Measurements from ENCODE around the gene CEP162. TPM values are rescaled to one million over a fixed set of nuclear protein-coding genes. Genes with fewer than 3 reads are reported as not detected.
"Not testable (repeated sequence)": the region's sequence is repeated elsewhere in the genome, so short reads cannot be mapped to it uniquely, and the experiment has no call there.

Gene CEP162
- total and polyA plus RNA-seq, 12 donors, result 2.1 to 5.6 (median 3.8) TPM

DNA sequence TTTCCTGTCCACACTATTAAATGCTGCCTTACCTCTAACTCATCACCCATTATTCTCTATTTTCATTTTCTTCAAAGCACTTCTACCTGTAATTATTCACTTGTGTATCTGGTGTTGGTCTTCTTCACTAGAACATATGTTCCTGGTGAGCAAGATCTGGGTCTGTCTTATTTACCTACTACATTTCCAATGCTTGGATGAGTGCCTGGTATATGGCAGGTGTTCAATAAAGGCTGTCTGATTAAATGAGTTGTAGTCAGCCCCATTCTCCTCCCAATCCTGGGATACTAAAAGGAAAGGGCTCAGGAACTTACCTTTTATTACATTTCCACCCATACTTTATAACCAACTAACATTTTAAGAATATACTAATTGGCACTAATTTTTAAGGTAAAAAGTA, 61.0 kb downstream of the CEP162 start:
- no peak for DNase-seq
- no peak for ATAC-seq
- intact Hi-C loops (cut with DNase I), result no loop called here
- H3K27me3 ChIP-seq, result no peaks in the 10 kb centered on the region
- H3K27ac ChIP-seq, result no peak overlapping the region
- H3K9me3 ChIP-seq, result peaks cover 0 to 3% (median 0%) of the 10 kb centered on the region in 11 donors
- H3K36me3 ChIP-seq, result peaks cover 0 to 59% (median 0%) of the 10 kb centered on the region in 9 donors
- H3K4me3 ChIP-seq, result no peak overlapping the region
- H3K4me1 ChIP-seq, result peaks cover 0 to 10% (median 0%) of the 10 kb centered on the region in 9 donors
- TF ChIP-seq, protein P1, sequence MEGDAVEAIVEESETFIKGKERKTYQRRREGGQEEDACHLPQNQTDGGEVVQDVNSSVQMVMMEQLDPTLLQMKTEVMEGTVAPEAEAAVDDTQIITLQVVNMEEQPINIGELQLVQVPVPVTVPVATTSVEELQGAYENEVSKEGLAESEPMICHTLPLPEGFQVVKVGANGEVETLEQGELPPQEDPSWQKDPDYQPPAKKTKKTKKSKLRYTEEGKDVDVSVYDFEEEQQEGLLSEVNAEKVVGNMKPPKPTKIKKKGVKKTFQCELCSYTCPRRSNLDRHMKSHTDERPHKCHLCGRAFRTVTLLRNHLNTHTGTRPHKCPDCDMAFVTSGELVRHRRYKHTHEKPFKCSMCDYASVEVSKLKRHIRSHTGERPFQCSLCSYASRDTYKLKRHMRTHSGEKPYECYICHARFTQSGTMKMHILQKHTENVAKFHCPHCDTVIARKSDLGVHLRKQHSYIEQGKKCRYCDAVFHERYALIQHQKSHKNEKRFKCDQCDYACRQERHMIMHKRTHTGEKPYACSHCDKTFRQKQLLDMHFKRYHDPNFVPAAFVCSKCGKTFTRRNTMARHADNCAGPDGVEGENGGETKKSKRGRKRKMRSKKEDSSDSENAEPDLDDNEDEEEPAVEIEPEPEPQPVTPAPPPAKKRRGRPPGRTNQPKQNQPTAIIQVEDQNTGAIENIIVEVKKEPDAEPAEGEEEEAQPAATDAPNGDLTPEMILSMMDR (IDR thresholded peaks at IDR 0.05), result no peak

DNA sequence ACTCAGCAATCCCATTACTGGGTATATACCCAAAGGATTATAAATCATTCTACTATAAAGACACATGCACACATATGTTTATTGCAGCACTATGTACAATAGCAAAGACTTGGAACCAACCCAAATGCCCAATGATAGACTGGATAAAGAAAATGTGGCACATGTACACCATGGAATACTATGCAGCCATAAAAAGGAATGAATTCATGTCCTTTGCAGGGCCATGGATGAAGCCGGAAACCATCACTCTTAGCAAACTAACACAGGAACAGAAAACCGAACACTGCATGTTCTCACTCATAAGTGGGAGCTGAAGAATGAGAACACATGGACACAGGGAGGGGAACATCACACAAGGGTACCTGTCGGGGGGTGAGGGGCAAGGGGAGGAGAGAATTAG, 63.1 kb downstream of the CEP162 start:
- 97 to 100% methylated on average over 3 of the region's 3 CpGs for WGBS, 2 donors
- H3K27ac ChIP-seq; ATAC-seq; H3K27me3 ChIP-seq; intact Hi-C loops (cut with DNase I); DNase-seq; H3K4me1 ChIP-seq; H3K9me3 ChIP-seq; H3K4me3 ChIP-seq: not testable (repeated sequence)
- peaks cover 0 to 65% (median 0%) of the 10 kb centered on the region in 9 donors for H3K36me3 ChIP-seq

DNA sequence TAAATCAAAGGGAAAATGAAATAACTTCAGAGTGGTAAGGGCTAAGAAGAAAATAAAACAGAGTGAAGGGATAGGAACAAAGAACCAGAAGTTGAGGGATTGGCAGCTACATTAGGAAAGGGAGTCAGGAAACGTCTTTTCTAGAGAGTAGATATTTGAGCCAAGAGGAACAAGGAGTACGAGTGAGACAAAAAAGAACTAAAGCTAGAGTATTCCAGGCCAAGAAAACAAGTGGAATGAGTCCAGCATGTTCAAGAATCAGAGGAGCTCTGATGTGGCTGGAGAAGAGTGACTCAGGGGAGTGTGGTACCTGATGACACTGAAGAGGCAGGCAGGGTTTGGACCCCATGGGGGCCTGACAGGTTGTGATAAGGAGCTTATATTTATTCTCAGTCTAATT, 66.3 kb downstream of the CEP162 start:
- Histone ChIP-seq H3K36me3 (peaks cover 0 to 46% (median 0%) of the 10 kb centered on the region in 9 donors), H3K9me3 (peaks cover 0 to 3% (median 0%) of the 10 kb centered on the region in 11 donors), H3K4me1 (no peaks in the 10 kb centered on the region), H3K27me3 (no peaks in the 10 kb centered on the region), H3K4me3 (no peak overlapping the region), H3K27ac (no peak overlapping the region)
- TF ChIP-seq, protein P1 (IDR thresholded peaks at IDR 0.05), result no peak
- intact Hi-C loops (cut with DNase I), result no loop called here
- ATAC-seq, result no peak
- no peak for DNase-seq
- 53 to 58% methylated on average over 2 of the region's 2 CpGs for WGBS, 2 donors

DNA sequence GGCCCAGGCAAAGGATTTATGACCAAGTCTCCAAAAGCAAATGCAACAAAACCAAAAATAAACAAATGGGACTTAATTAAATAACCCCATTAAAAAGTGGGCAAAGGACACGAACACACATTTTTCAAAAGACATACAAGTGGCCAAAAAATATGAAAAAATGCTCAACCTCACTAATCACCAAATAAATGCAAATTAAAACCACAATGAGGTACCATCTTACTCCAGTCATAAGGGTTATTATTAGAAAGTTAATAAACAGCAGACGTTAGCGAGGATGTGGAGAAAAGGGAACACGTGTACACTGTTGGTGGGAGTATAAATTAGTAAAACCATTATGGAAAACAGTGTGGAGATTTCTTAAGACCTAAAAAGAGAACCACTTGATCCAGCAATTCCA, 71.1 kb downstream of the CEP162 start:
- Histone ChIP-seq H3K4me1 (no peaks in the 10 kb centered on the region), H3K27me3 (no peaks in the 10 kb centered on the region), H3K27ac (no peak overlapping the region), H3K9me3 (no peaks in the 10 kb centered on the region), H3K36me3 (peaks cover 0 to 66% (median 9%) of the 10 kb centered on the region in 9 donors), H3K4me3 (no peak overlapping the region)
- DNase-seq (no peak), ATAC-seq (no peak)
- 91 to 92% methylated on average over 4 of the region's 4 CpGs for WGBS, 2 donors
- intact Hi-C loops (cut with DNase I), result no loop called here
- TF ChIP-seq, protein P1 (IDR thresholded peaks at IDR 0.05), result no peak

DNA sequence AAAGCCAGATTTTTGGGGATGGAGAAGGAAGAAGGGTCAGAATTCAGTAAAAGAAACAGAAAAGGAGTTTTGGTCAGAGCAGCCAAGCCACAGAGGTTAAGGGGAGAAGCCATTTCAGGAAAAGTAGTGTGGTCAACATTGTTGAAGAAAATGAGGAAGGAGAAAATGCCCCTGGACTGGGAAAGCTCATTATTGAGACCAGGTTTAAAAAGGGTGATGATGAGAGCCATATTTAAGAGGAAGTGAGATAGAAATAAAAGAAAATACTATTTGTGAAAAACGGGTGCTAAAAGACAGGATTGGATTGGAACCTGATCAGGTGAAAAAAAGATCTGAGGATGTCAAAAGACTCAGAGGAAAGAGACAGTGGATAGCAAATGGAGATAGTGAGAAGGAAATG, 75.8 kb downstream of the CEP162 start:
- no peaks in the 10 kb centered on the region for H3K4me1 ChIP-seq
- H3K9me3 ChIP-seq, result no peaks in the 10 kb centered on the region
- DNase-seq (no peak), ATAC-seq (no peak)
- H3K4me3 ChIP-seq, result no peak overlapping the region
- H3K27ac ChIP-seq, result no peak overlapping the region
- 81 to 94% methylated on average over 1 of the region's 1 CpG for WGBS, 2 donors
- peaks cover 0 to 81% (median 9%) of the 10 kb centered on the region in 9 donors for H3K36me3 ChIP-seq
- no peaks in the 10 kb centered on the region for H3K27me3 ChIP-seq
- TF ChIP-seq, protein P1 (IDR thresholded peaks at IDR 0.05), result no peak
- intact Hi-C loops (cut with DNase I), result no loop called here

Data from heart right ventricle (tissue), 16 donors.